Measurements from ENCODE around the gene IGFBP2.

IGFBP2 gene

DNA sequence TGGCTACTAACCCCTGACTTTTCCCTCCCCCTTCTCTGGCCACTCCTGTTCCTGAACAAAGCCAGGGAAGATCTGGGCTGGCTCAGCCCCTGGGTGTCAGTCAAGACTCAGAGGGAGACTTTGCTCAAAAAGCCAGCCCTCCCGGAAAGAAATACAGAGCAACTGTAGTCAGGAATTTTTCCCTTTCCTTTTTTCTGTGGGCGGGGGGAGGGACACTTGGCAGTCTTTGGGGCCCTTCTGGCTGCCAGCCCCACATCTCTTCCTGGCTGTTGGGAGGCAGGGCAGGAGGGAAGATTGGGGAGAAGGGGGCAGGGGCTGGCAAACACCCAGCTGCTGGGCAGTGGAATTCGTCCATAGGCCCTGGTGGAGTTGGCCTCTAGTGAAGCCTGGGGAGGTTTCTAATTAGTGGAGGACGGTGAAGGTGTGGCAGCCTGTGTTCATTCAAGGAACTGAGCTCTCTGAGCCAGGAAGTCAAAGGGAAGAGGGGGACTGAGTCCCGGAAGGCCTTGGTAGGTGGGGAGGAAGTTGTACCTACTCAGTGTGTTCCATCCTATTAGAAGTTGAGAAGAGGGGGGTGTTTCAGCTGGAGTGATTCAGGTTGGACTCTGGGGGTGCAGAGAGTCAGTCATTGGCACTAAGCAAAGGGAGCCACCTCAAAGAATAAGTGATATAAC, 10.9 kb downstream of the IGFBP2 start:
- no peak for DNase-seq

DNA sequence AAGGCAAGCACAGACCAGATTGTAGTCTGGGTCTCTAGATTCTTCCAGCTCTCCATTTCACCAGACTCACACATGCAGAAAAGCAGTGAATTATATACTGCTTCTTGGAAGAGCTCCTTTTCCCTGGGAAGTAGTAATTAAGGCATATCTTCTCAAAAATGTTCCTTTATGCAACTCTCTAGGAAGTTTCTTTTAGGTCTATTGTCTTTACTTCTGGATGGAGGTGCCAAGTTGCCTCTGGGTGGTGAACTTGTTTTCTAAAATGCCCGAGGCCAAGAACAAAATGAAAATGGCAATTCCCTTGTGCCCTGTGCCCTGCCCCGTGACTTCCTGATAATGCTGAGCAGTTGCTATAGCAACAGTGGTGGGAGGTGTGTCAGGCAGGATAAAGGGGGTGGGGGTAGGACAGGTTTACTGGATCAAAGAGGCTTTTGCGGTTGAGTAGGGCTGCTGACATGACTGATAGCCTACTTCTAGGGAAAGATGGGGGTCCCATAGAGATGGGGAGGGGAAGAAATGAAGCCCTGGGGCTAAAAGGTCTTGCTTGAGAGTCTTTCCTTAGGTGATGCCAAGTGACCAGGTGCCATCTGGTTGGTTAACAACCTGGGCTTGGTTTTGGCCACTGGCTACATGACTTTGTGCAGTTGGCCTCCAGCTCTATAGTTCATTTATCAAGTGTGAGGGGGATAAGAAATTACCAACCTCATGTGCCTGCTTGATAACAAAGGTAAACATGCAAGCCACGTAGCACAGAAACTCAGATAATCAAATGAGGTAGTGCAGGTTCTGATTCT, 11.8 kb downstream of the IGFBP2 start:
- no peak for DNase-seq

GRCh38 chr2:216645636-216645950, 12.4 kb downstream of the IGFBP2 start:
- DNase-seq: no peak

DNA sequence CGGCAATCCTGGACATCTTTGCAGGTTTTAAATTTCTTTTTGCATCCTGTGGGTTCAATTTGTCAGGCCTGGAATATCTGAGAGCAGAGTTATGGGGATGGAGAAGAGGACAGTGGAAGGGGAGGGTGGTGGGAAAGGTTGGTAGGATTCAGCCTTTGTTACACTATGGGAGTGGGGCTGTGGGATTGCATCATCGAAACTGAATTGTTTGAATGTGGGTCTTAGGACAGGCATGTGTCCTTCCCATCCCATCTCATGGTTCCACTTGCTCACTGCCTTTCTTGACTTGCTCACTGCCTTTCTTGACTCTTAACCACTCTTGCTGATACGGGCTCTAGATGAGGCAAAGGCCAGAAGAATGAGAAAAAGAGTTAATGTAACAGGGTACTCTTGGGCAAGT, 12.9 kb downstream of the IGFBP2 start:
- DNase-seq: no peak

DNA sequence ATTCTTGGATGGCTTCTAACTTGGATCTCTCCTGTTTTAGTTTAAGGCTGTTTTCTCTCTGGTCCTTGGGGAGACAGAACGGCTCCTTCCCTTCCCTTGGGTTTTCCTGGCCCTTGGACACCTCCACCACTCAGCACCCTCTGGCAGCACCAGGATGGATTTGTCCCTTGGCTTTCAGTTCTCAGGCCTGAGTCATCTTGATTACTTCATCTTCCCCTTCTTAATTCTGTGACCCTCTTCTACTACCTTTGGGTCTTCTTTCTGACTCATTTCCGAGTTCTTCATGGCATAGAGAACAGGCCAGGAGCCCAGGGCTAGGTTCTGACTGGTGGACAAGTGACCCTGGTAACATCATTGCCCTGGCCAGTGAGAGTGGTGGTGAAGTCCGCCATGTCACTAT, 14.9 kb downstream of the IGFBP2 start:
- DNase-seq: no peak

DNA sequence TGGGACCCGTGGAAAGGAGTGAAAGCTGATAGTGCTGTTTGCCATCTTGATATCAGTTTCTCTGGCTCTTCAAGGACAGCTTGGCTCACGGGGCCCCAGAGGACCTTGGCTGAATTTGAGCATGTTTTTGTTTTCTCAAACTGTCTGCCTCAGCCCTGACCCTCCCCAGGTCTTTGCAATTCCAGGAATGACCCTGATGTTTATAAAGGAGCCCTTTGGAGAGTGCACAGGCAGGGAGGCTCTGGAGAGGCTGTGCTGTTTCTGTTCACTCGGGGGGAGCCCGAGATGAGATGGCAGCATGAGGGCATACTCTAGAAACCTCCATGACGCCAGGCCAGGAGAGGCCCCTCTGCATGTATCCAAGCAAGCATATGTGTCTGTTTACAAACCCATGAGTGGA, 16.4 kb downstream of the IGFBP2 start:
- no peak for DNase-seq

- DNase-seq: no peak
Measured at GRCh38 chr2:216650626-216651257, 17.5 kb downstream of the IGFBP2 start.

- DNase-seq: no peak
Measured at GRCh38 chr2:216651351-216651881, 18.2 kb downstream of the IGFBP2 start.

DNA sequence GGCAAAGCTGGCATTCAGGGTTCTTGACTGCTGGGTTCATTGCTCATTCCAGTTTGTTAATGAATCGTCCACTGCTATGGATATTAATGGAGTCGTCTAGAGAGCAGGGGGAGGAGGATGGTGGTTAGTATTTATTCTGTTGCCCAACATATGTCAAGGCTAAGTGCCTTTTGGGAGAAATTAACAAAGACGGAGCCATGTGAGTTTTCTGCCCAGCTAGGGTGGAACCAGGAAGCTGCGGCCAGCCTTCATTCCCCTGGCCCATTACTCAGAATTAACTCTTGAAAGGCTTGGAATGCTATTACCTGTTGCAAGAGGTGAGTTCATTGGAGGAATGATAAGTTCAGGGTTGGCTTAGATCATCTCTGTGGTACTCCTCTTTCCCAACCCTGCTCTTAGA, 19.3 kb downstream of the IGFBP2 start:
- DNase-seq: no peak

DNA sequence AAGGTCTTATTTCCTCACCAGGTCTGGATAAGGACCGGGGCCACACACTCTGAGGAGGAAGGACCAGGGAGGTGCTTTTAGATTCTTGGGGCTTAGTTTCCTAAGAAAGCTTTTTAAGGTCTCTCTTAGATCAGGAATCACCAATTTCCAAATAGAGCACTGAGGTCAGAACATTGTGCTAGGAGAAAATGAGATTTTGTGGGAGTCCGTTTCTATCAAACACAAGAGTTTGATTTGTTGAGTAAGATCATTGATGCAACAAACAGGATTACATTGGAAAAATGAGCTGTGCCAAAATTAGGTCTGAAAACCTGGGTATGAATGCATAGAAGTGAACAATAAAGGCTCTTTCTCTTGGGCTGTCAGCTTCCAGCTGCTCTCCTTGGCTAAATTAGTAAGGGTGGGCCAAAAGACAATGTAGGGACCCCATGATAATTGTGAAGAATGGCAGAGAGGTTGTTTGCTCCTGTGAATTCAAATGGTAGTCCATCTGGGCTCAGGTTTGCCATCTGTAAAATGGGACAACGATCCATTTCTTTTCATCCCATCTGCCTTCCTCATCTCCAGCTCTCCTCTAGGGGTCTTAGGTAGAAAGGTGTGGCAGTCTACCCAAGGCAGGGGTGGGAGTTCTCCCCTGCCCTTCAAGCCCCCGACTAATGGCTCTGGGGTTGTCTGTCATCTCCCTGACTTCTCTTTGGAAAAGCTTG, 20.0 kb downstream of the IGFBP2 start:
- no peak for DNase-seq

DNA sequence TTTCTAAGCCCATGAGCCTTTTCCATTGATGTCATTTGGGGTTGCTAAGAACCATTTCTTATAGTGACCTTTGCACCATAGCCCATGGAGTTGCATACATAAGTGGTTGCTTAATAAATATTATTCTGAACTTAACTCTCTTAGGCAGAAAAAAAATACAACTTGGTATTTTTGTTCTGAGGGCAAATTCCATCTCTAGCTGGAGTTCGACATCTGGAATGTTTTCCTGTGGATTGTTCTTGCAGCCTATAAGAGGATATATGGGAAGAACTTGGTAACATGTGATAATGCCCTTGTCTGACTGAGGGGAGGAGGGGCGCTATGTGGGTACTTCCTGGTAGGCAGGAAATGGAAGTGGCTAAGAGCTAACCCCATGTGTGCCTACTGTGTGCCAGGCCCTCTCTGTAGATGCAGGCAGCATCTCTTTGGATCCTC, 20.7 kb downstream of the IGFBP2 start:
- no peak for DNase-seq

GRCh38 chr2:216654528-216655052, 21.4 kb downstream of the IGFBP2 start:
- DNase-seq: no peak

GRCh38 chr2:216657086-216657855, 24.1 kb downstream of the IGFBP2 start:
- no peak for DNase-seq

DNA sequence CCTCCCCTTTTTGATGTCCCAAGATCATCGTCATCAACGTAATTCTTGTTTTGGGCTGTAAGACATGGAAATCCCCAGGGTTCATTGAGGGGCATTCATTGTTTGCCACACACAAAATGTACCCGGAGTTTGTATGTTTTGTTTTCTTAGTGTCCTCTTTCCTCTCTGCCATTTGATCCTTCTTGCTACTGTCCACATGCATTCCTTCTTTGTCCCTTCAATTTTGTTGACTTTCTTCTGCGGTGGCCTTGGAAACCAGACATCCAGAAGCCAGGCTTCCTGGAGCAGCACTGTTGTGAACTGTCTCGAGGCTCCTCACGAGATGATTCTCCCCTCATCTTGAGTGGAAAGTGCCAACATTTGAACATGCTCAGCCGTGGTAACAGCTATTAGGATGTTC, 24.8 kb downstream of the IGFBP2 start:
- DNase-seq: no peak

DNA sequence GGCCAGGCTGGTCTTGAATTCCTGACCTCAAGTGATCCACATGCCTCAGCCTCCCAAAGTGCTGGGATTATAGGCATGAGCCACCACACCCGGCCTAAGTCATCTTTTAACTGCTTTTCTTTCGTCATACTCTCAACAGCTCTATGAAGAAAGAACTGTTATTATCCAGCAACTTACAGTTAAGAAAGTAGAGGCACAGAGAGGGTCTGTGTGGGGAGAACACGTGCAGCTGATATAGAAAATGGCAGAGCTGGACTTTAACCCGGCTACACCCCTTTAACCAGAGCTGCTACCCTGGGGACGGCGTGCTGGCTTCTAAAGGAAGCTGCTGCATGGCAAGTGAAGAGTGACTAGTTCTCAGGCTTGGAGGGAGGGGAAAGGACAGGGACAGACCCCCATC, 25.5 kb downstream of the IGFBP2 start:
- no peak for DNase-seq

GRCh38 chr2:216659276-216659675, 26.1 kb downstream of the IGFBP2 start:
- no peak for DNase-seq

- DNase-seq: no peak
Measured at GRCh38 chr2:216660496-216660895, 27.3 kb downstream of the IGFBP2 start.

DNA sequence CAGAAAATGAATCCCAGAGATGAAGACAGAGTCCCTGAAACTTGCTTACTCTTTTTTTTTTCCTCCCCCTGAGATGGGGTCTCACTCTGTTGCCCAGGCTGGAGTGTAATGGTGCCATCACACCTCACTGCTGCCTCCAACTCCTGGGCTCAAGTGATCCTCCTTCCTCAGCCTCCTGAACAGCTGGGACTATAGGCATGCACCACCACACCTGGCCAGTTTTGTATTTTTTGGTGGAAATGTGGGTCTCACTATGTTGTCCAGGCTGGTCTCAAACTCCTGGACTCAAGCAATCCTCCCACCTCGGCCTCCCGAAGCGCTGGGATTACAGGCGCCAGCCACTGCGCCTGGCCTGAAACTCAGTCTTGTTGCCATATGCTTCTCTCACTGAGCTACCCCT, 27.8 kb downstream of the IGFBP2 start:
- DNase-seq: no peak

DNA sequence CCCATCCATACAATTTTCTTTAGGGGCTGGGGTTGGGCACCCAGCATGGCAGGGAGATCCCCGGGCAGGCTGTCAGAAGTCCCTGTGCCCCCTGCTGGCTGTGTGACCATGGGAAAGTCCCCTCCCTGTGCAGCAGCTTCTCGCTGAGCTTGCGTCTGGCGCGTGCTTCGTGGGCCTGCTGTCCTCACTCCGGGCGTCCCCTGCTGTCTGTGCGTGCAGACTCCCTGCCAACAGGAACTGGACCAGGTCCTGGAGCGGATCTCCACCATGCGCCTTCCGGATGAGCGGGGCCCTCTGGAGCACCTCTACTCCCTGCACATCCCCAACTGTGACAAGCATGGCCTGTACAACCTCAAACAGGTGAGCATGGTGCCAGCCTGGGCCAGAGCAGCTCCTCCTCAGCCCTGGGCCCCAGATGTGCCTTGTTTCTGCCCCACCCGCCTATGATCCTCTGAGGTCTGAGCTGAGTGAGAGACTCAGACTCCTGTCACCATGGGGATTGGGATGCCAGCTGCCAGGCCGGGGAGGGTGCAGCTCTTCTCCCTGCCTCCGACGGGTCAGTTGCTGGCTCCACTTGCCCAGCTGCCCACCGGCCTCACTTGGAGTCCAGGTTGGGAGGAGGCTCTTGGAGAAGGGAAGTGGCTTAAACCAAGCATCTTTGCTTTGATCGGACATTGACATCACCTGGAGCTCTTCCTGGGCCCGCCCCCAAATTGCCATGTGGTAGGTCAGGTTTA, 28.6 kb downstream of the IGFBP2 start:
- DNase-seq: peak; percentile 40

- DNase-seq: no peak
Measured at GRCh38 chr2:216663106-216663505, 29.9 kb downstream of the IGFBP2 start.

GRCh38 chr2:216663846-216664245, 30.6 kb downstream of the IGFBP2 start:
- no peak for DNase-seq
